Endothelial cell of umbilical vein (primary cell): ENCODE results near the gene PRAF2. TPM values are rescaled to one million over a fixed set of nuclear protein-coding genes. Genes with fewer than 3 reads are reported as not detected.

Experiments
- BruUV-seq: library from RNA; stranded (reverse); fragments of 400-500 nt; replicated peaks from 2 replicates; lab custom pipeline; 2021; lab: Mats Ljungman, UMichigan
- CTCF ChIA-PET: fragments of 300-600, 350-600 bp; sonication (Branson Sonifier 250); formaldehyde crosslinking; loops from one replicate; lab custom pipeline; 2021; ENCODE audit warnings: antibody characterized with exemption, inconsistent platforms; lab: Charles Lee
- POLR2A ChIA-PET: fragments of 300-600, 350-600 bp; sonication (Branson Sonifier 250); formaldehyde crosslinking; loops from one replicate; lab custom pipeline; 2021; ENCODE audit warnings: antibody characterized with exemption, inconsistent platforms; lab: Charles Lee
- DNase-seq: peaks from one replicate; pipeline ENCODE4 v3.0.0-alpha.2; 2011; ENCODE audit warnings: low read depth, low spot score
- FAIRE-seq: peaks from 2 replicates; lab custom pipeline; 2011; peaks lifted over from hg19 to GRCh38; lab: Jason Lieb, UNC
- H2AFZ ChIP-seq: 2 replicates; pipeline ENCODE4 v1.6.0; 2012; ENCODE audit warnings: low read depth, low read length, control low read depth, inconsistent platforms
- H3K27ac ChIP-seq: 2 replicates; pipeline ENCODE4 v1.5.1; 2011; ENCODE audit warnings: low read depth, mild to moderate bottlenecking, control low read depth, low read length, moderate library complexity; ENCODE audit not compliant: insufficient read depth
- H3K27me3 ChIP-seq, 2 experiments: 2 replicates each; pipeline versions ENCODE4 v1.6.0 to v1.6.1; 2011; ENCODE audit warnings: low read length in 2 of 2, mixed read lengths in 1 of 2; ENCODE audit not compliant: control insufficient read depth in 2 of 2, insufficient read depth in 2 of 2
- H3K36me3 ChIP-seq, 2 experiments: 2 replicates in 1 of 2; 3 replicates in 1 of 2; pipeline ENCODE4 v1.5.1; 2011; ENCODE audit warnings: low read length in 2 of 2, mild to moderate bottlenecking in 1 of 2, moderate library complexity in 1 of 2; ENCODE audit not compliant: control insufficient read depth in 2 of 2, insufficient read depth in 2 of 2; ENCODE audit errors: extremely low read depth in 1 of 2
- H3K4me1 ChIP-seq: 3 replicates; pipeline ENCODE4 v1.5.1; 2011; ENCODE audit warnings: mild to moderate bottlenecking, low read length; ENCODE audit not compliant: control insufficient read depth, insufficient read depth; ENCODE audit errors: extremely low read depth
- H3K4me2 ChIP-seq: 2 replicates; pipeline ENCODE4 v1.6.1; 2011; ENCODE audit warnings: low read length, control low read depth, mixed read lengths; ENCODE audit not compliant: insufficient read depth
- H3K4me3 ChIP-seq, 3 experiments: fragments of 200-600 bp in 1 of 3; sonication (generic), shearing (Covaris generic) in 1 of 3; replicated peaks in 1 of 3; 2 replicates each; pipeline ENCODE4 v1.5.1; 2011 to 2016; ENCODE audit warnings: control low read depth in 3 of 3, low read length in 3 of 3, mild to moderate bottlenecking in 2 of 3, inconsistent platforms in 1 of 3, low read depth in 1 of 3, moderate library complexity in 1 of 3; ENCODE audit not compliant: insufficient read depth in 1 of 3
- H3K79me2 ChIP-seq: 2 replicates; pipeline ENCODE4 v1.6.0; 2012; ENCODE audit warnings: low read length, inconsistent platforms; ENCODE audit not compliant: control insufficient read depth, insufficient read depth
- H3K9ac ChIP-seq: replicated peaks from 2 replicates; pipeline ENCODE3; 2011; ENCODE audit warnings: low read length, control low read depth; ENCODE audit not compliant: insufficient read depth; ENCODE audit errors: extremely low read depth
- H3K9me1 ChIP-seq: replicated peaks from 3 replicates; pipeline ENCODE4 v1.6.0; 2011; ENCODE audit warnings: mild to moderate bottlenecking, low read length; ENCODE audit not compliant: control insufficient read depth, insufficient read depth; ENCODE audit errors: extremely low read depth
- H3K9me3 ChIP-seq: replicated peaks from 2 replicates; pipeline ENCODE4 v1.5.1; 2012; ENCODE audit warnings: low read length, inconsistent platforms; ENCODE audit not compliant: control insufficient read depth, insufficient read depth
- H4K20me1 ChIP-seq: replicated peaks from 2 replicates; pipeline ENCODE3; 2011; ENCODE audit warnings: mild to moderate bottlenecking, low read length; ENCODE audit not compliant: control insufficient read depth, insufficient read depth; ENCODE audit errors: extremely low read depth
- CTCF ChIP-seq, 2 donors: IDR thresholded peaks; 1 replicate in 1 of 2; 2 replicates in 1 of 2; pipeline ENCODE4 v1.5.1; 2011; ENCODE audit warnings: low read length in 2 of 2, mild to moderate bottlenecking in 2 of 2, moderate library complexity in 2 of 2, control low read depth in 1 of 2, inconsistent platforms in 1 of 2, low read depth in 1 of 2; ENCODE audit not compliant: insufficient read depth in 1 of 2; ENCODE audit errors: extremely low read depth in 1 of 2
- EZH2 ChIP-seq: IDR thresholded peaks from 2 replicates; pipeline ENCODE4 v1.6.1; 2012; ENCODE audit warnings: borderline replicate concordance, low read depth, mild to moderate bottlenecking, moderate library complexity, low read length, inconsistent platforms; ENCODE audit not compliant: severe bottlenecking
- FOS ChIP-seq: IDR thresholded peaks from 2 replicates; pipeline ENCODE4 v1.6.1; 2011; ENCODE audit warnings: mild to moderate bottlenecking, low read length, moderate library complexity, borderline replicate concordance; ENCODE audit not compliant: insufficient read depth
- GATA2 ChIP-seq: IDR thresholded peaks from 2 replicates; pipeline ENCODE4 v1.7.0; 2011; ENCODE audit warnings: low read depth, mild to moderate bottlenecking, moderate library complexity, mixed read lengths, low read length; ENCODE audit not compliant: insufficient read length, insufficient read depth
- JUN ChIP-seq: IDR thresholded peaks from 2 replicates; pipeline ENCODE4 v1.6.1; 2011; ENCODE audit warnings: borderline replicate concordance, low read depth; ENCODE audit not compliant: insufficient read length, insufficient read depth
- MAX ChIP-seq: IDR thresholded peaks from 2 replicates; pipeline ENCODE4 v1.6.1; 2011; ENCODE audit not compliant: insufficient read depth, insufficient read length
- MYC ChIP-seq: IDR thresholded peaks from one replicate; pipeline ENCODE4 v1.6.1; 2011; ENCODE audit warnings: mild to moderate bottlenecking, low read depth, low read length
- POLR2A ChIP-seq: IDR thresholded peaks from 2 replicates; pipeline ENCODE4 v1.6.1; 2012; ENCODE audit warnings: low read depth, mild to moderate bottlenecking, control low read depth, low read length
- POLR2AphosphoS5 ChIP-seq: IDR thresholded peaks from 2 replicates; pipeline ENCODE4 v1.6.1; 2012; ENCODE audit warnings: low read depth, mild to moderate bottlenecking, control low read depth, low read length, moderate library complexity; ENCODE audit not compliant: insufficient read depth
- dilution Hi-C: fragments of 300-500 bp; cut with MboI; formaldehyde crosslinking; loops from one replicate; pipeline ENCODE4 v1.15.0; 2019; ENCODE audit warnings: low sequenced_read_pairs; ENCODE audit not compliant: extremely low pct_ligation_motif_present
- intact Hi-C: fragments of 100-400 bp; cut with micrococcal nuclease; formaldehyde crosslinking; loops from one replicate; pipeline ENCODE4 v1.10.0; 2022
- polyA plus RNA-seq, 4 experiments: library from polyadenylated mRNA; depleted of rRNA in 3 of 4; stranded (reverse) in 3 of 4; unstranded in 1 of 4; fragments of >200 nt; gene quantifications; 2 replicates each; pipeline versions ENCODE4 v1.2.1 to v1.2.3, GENCODE V29; 2011 to 2012; ENCODE audit warnings: missing spikeins in 1 of 4
- total RNA-seq: library from RNA; stranded (reverse); gene quantifications from 2 replicates; pipeline ENCODE4 v1.2.3, GENCODE V29; 2021

The PRAF2 gene
- total and polyA plus RNA-seq, 2 donors (not counting 3 experiments of a cell fraction or from before 2014, with no cell fraction given) = 36.2 to 41.6 TPM

- dilution Hi-C loops (no loop called here), intact Hi-C loops (no loop called here)
- no peak overlapping the region for H2AFZ ChIP-seq
- no peak overlapping the region for H3K27ac ChIP-seq
- no peaks in the 10 kb centered on the region for H3K9me1 ChIP-seq
- ChIA-PET CTCF (interaction anchor here (0.7 kb wide), 1 partner anchor 22 kb away, joined by 3 read pairs; no protein-coding TSS in a partner anchor), POLR2A (no interaction called here)
- H3K79me2 ChIP-seq = no peaks in the 10 kb centered on the region
- no peaks in the 10 kb centered on the region for H3K4me1 ChIP-seq
- no peaks in the 10 kb centered on the region for H3K9me3 ChIP-seq
- DNase-seq (no peak), FAIRE-seq (peak; percentile 69)
- no peaks in the 10 kb centered on the region for H4K20me1 ChIP-seq
- H3K27me3 ChIP-seq = no peaks in the 10 kb centered on the region
- H3K4me3 ChIP-seq = no peak overlapping the region
- no peak overlapping the region for H3K9ac ChIP-seq
- no peaks in the 10 kb centered on the region for H3K36me3 ChIP-seq
- BruUV-seq = no TSS peak
- H3K4me2 ChIP-seq = no peak overlapping the region
- TF ChIP-seq FOS (no peak), CTCF (IDR thresholded peaks at IDR 0.05; ENCODE audit: extremely low read depth in 1 of 2, insufficient read depth in 1 of 2, low read depth in 1 of 2, low read length in 2 of 2) (no peak), JUN (no peak), GATA2 (no peak), EZH2 (no peak), POLR2A (no peak), POLR2AphosphoS5 (no peak), MAX (no peak), MYC (no peak)
These were observed 22.6 kb upstream of the PRAF2 start for GRCh38 chrX:49096419-49096818.
